ENCODE measurements around the gene FRMD8. TPM values are rescaled to one million over a fixed set of nuclear protein-coding genes. Genes with fewer than 3 reads are reported as not detected.

The FRMD8 gene
- total and polyA plus RNA-seq, 2 of the 8 experiments (the other 6 are each of a cell fraction or from before 2014, with no cell fraction given): 15.0 to 19.2 TPM

DNA sequence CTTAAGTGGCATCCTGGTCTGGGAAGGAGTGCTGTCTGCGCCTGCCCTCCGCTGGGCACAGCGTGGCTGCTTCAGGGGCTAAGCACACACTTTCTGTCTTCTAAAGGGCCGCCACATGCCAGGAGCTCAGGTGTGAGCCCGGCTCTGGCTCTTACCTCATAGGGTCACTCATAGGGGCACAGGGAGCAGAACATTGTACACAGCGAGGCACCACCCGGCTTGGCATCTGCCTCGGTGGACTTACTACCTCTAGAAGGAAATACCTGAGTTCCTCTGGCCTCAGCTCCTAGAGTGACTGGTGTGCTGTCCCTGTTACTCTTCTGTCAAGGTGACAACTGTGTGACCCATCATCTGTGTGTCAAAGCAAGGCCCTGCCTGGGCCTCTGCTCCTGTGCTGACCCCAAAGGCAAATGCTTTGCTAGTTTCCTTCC lies 49.6 kb downstream of the FRMD8 start (continued):
- TF ChIP-seq, protein P1, sequence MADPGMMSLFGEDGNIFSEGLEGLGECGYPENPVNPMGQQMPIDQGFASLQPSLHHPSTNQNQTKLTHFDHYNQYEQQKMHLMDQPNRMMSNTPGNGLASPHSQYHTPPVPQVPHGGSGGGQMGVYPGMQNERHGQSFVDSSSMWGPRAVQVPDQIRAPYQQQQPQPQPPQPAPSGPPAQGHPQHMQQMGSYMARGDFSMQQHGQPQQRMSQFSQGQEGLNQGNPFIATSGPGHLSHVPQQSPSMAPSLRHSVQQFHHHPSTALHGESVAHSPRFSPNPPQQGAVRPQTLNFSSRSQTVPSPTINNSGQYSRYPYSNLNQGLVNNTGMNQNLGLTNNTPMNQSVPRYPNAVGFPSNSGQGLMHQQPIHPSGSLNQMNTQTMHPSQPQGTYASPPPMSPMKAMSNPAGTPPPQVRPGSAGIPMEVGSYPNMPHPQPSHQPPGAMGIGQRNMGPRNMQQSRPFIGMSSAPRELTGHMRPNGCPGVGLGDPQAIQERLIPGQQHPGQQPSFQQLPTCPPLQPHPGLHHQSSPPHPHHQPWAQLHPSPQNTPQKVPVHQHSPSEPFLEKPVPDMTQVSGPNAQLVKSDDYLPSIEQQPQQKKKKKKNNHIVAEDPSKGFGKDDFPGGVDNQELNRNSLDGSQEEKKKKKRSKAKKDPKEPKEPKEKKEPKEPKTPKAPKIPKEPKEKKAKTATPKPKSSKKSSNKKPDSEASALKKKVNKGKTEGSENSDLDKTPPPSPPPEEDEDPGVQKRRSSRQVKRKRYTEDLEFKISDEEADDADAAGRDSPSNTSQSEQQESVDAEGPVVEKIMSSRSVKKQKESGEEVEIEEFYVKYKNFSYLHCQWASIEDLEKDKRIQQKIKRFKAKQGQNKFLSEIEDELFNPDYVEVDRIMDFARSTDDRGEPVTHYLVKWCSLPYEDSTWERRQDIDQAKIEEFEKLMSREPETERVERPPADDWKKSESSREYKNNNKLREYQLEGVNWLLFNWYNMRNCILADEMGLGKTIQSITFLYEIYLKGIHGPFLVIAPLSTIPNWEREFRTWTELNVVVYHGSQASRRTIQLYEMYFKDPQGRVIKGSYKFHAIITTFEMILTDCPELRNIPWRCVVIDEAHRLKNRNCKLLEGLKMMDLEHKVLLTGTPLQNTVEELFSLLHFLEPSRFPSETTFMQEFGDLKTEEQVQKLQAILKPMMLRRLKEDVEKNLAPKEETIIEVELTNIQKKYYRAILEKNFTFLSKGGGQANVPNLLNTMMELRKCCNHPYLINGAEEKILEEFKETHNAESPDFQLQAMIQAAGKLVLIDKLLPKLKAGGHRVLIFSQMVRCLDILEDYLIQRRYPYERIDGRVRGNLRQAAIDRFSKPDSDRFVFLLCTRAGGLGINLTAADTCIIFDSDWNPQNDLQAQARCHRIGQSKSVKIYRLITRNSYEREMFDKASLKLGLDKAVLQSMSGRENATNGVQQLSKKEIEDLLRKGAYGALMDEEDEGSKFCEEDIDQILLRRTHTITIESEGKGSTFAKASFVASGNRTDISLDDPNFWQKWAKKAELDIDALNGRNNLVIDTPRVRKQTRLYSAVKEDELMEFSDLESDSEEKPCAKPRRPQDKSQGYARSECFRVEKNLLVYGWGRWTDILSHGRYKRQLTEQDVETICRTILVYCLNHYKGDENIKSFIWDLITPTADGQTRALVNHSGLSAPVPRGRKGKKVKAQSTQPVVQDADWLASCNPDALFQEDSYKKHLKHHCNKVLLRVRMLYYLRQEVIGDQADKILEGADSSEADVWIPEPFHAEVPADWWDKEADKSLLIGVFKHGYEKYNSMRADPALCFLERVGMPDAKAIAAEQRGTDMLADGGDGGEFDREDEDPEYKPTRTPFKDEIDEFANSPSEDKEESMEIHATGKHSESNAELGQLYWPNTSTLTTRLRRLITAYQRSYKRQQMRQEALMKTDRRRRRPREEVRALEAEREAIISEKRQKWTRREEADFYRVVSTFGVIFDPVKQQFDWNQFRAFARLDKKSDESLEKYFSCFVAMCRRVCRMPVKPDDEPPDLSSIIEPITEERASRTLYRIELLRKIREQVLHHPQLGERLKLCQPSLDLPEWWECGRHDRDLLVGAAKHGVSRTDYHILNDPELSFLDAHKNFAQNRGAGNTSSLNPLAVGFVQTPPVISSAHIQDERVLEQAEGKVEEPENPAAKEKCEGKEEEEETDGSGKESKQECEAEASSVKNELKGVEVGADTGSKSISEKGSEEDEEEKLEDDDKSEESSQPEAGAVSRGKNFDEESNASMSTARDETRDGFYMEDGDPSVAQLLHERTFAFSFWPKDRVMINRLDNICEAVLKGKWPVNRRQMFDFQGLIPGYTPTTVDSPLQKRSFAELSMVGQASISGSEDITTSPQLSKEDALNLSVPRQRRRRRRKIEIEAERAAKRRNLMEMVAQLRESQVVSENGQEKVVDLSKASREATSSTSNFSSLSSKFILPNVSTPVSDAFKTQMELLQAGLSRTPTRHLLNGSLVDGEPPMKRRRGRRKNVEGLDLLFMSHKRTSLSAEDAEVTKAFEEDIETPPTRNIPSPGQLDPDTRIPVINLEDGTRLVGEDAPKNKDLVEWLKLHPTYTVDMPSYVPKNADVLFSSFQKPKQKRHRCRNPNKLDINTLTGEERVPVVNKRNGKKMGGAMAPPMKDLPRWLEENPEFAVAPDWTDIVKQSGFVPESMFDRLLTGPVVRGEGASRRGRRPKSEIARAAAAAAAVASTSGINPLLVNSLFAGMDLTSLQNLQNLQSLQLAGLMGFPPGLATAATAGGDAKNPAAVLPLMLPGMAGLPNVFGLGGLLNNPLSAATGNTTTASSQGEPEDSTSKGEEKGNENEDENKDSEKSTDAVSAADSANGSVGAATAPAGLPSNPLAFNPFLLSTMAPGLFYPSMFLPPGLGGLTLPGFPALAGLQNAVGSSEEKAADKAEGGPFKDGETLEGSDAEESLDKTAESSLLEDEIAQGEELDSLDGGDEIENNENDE (IDR thresholded peaks at IDR 0.05; ENCODE audit: insufficient replicate concordance, low read length): no peak
- TF ChIP-seq GTF2F1 (IDR thresholded peaks at IDR 0.05; ENCODE audit: borderline replicate concordance, low read depth, low read length) (no peak), HDAC2 (IDR thresholded peaks at IDR 0.05; ENCODE audit: borderline replicate concordance in 1 of 2, low read depth in 2 of 2, low read length in 2 of 2) (no peak), SAP30 (IDR thresholded peaks at IDR 0.05; ENCODE audit: insufficient read depth, insufficient replicate concordance, low read length) (no peak), PHF8 (conservative IDR thresholded peaks at IDR 0.05; ENCODE audit: low read depth, low read length) (no peak), TAF1 (IDR thresholded peaks at IDR 0.05; ENCODE audit: low read depth, low read length) (no peak)

All from H1 (cell line).